ENCODE data around the gene GJE1.
"Not testable (repeated sequence)": the region's sequence is repeated elsewhere in the genome, so short reads cannot be mapped to it uniquely, and the experiment has no call there.

Gene GJE1

DNA sequence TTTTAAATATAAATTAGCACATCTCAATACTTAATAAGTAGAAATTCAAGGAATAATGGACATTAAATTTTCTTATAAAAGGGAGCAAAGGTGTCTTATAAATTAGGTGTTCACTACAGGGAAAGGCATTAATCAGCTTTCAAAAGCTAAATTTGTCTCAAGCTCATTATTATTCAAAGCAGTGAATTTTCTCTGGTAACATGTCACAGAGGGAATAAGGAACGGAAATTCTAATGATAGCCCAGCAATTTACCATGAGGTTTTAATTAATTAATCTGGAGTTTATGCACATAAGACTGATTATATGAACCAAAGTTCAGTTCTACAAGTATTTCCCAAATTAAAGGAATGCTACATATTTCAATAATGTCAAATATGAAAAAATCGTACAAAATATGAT is 15.4 kb upstream of the GJE1 start:
- no peaks in the 10 kb centered on the region for H3K4me1 Mint-ChIP-seq
- no peak for DNase-seq
- no peaks in the 10 kb centered on the region for H3K9me3 Mint-ChIP-seq
- H3K27me3 Mint-ChIP-seq (ENCODE audit: low read depth, poor library complexity), result peaks cover 3% of the 10 kb centered on the region
- TF ChIP-seq, protein P1, sequence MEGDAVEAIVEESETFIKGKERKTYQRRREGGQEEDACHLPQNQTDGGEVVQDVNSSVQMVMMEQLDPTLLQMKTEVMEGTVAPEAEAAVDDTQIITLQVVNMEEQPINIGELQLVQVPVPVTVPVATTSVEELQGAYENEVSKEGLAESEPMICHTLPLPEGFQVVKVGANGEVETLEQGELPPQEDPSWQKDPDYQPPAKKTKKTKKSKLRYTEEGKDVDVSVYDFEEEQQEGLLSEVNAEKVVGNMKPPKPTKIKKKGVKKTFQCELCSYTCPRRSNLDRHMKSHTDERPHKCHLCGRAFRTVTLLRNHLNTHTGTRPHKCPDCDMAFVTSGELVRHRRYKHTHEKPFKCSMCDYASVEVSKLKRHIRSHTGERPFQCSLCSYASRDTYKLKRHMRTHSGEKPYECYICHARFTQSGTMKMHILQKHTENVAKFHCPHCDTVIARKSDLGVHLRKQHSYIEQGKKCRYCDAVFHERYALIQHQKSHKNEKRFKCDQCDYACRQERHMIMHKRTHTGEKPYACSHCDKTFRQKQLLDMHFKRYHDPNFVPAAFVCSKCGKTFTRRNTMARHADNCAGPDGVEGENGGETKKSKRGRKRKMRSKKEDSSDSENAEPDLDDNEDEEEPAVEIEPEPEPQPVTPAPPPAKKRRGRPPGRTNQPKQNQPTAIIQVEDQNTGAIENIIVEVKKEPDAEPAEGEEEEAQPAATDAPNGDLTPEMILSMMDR (IDR thresholded peaks at IDR 0.05), result no peak
- no peak overlapping the region for H3K4me3 Mint-ChIP-seq
- no peak overlapping the region for H3K27ac Mint-ChIP-seq
- no peaks in the 10 kb centered on the region for H3K36me3 Mint-ChIP-seq (ENCODE audit: low read depth)

DNA sequence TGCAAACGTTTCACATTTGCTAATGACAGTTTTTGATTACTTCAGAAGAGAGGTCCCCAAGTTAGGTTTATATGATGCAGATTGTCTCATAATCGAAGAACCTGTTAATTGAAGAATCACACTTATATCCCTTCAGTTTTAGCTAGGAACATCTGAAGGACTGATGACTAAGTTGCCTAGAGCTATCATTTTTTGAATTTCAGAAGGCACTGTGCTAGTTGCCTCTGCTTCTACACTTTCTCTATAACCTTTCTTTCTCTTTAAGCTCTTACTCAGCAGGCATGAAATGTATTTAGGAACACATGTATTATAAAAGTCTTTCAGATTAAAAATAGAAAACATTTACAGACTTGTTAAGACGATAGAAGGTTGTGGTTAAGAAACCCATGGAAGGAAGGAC is 14.4 kb upstream of the GJE1 start:
- H3K4me1 Mint-ChIP-seq, result no peaks in the 10 kb centered on the region
- H3K36me3 Mint-ChIP-seq (ENCODE audit: low read depth), result no peaks in the 10 kb centered on the region
- peaks cover 3% of the 10 kb centered on the region for H3K27me3 Mint-ChIP-seq (ENCODE audit: low read depth, poor library complexity)
- no peaks in the 10 kb centered on the region for H3K9me3 Mint-ChIP-seq
- no peak for DNase-seq
- TF ChIP-seq, protein P1 (IDR thresholded peaks at IDR 0.05), result no peak
- no peak overlapping the region for H3K27ac Mint-ChIP-seq
- H3K4me3 Mint-ChIP-seq, result no peak overlapping the region

DNA sequence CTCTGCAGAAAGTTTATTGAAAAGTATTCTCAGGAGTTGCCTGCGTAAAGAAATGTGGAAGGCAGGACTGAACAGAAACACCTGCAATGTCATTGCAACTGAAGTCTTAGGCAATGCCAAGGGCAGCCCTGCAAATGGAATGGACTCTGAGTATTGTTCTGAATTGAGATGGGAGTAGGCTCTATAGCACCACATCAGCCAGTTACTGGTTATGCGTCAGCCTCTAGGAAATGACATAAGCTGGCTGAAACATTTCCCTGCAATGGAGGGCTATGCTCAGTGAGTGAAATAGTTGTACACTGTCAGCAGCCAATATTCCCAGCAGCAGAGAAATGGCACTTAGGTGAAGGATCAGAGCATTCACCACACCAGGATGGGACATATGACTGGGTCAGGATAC is 13.8 kb upstream of the GJE1 start:
- Mint-ChIP-seq H3K4me1 (no peaks in the 10 kb centered on the region), H3K36me3 (ENCODE audit: low read depth) (no peaks in the 10 kb centered on the region), H3K9me3 (no peaks in the 10 kb centered on the region), H3K4me3 (no peak overlapping the region), H3K27ac (no peak overlapping the region), H3K27me3 (ENCODE audit: low read depth, poor library complexity) (peaks cover 3% of the 10 kb centered on the region)
- no peak for DNase-seq
- TF ChIP-seq, protein P1 (IDR thresholded peaks at IDR 0.05), result no peak

DNA sequence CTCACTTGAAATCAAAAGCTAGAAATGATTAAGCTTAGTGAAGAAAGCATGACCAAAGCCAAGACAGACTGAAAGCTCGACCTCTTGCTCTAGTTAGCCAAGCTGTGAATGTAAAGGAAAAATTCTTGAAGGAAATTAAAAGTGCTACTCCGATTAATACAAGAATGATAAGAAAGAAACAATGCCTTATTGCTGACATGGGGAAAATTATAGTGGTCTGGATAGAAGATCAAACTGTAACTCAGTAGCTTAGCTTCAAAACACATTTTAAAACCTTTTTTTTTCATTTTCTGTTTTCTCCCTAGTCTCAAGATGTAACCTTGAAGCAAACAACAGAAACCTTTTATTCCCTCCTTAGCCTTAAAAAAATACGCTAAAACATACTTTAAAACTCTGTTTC is 11.4 kb upstream of the GJE1 start:
- H3K27me3 Mint-ChIP-seq (ENCODE audit: low read depth, poor library complexity), result no peaks in the 10 kb centered on the region
- no peaks in the 10 kb centered on the region for H3K4me1 Mint-ChIP-seq
- DNase-seq, result no peak
- TF ChIP-seq, protein P1 (IDR thresholded peaks at IDR 0.05), result no peak
- H3K4me3 Mint-ChIP-seq, result no peak overlapping the region
- no peak overlapping the region for H3K27ac Mint-ChIP-seq
- no peaks in the 10 kb centered on the region for H3K9me3 Mint-ChIP-seq
- no peaks in the 10 kb centered on the region for H3K36me3 Mint-ChIP-seq (ENCODE audit: low read depth)

DNA sequence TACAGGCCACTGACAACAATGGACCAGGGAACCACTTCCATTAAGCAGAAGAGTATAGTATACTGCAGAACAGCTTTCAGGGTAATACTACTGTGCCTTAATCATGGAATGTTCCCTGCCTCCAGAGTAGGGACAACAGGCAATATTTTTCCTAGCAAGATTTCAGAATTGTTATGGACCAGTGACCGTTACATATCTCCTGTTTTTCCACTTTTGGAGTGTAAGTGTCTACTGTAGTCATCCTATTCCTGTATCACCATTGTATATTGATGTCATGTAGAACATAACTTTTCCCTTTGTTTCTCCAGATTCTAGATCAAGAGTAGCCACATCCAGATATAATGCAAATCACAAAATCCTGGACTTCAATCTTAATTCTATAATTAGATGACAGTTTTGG is 1.9 kb upstream of the GJE1 start:
- Mint-ChIP-seq H3K9me3 (no peaks in the 10 kb centered on the region), H3K27ac (no peak overlapping the region), H3K27me3 (ENCODE audit: low read depth, poor library complexity) (no peaks in the 10 kb centered on the region), H3K4me1 (peaks cover 5% of the 10 kb centered on the region), H3K36me3 (ENCODE audit: low read depth) (no peaks in the 10 kb centered on the region), H3K4me3 (no peak overlapping the region)
- no peak for DNase-seq
- TF ChIP-seq, protein P1 (IDR thresholded peaks at IDR 0.05), result no peak

DNA sequence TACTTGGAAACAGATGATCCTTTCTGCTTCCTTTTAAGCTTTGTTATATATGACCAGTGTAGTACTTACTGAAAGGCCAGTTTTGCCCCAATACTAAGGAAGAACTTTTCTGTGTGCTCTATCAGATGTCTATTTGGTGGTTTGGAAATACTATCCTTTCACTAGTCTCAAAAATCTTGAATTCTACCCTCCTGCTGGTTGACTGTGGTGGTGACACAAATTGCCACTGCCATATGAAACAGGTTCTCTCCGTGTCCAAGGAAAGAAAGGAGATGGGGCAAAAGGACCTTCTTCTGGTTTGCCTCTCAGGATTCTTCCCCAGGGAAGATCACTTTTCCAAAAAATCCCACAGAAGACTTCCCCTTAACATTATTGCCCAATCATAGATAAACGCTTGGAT is 6.2 kb downstream of the GJE1 start:
- no peak for DNase-seq
- TF ChIP-seq, protein P1 (IDR thresholded peaks at IDR 0.05), result no peak
- Mint-ChIP-seq H3K36me3 (ENCODE audit: low read depth) (no peaks in the 10 kb centered on the region), H3K4me1 (no peaks in the 10 kb centered on the region), H3K9me3 (peaks cover 3% of the 10 kb centered on the region), H3K27ac (no peak overlapping the region), H3K27me3 (ENCODE audit: low read depth, poor library complexity) (peaks cover 2% of the 10 kb centered on the region), H3K4me3 (no peak overlapping the region)

DNA sequence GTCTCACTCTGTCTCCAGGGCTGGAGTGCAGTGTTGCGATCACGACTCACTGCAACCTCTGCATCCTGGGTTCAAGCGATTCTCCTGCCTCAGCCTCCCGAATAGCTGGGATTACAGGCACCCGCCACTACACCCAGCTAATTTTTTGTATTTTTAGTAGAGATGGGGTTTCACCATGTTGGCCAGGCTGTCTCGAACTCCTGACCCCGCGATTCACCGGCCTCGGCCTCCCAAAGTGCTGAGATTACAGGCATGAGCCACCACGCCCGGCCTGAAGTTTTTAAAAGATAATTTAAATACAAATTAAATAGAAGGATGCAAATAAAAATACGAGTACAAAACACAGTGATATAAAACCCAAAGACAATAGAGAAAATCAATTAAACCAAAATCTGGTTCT is 8.8 kb downstream of the GJE1 start:
- DNase-seq; H3K4me3 Mint-ChIP-seq; H3K9me3 Mint-ChIP-seq; H3K4me1 Mint-ChIP-seq; H3K36me3 Mint-ChIP-seq (ENCODE audit: low read depth); H3K27ac Mint-ChIP-seq; H3K27me3 Mint-ChIP-seq (ENCODE audit: low read depth, poor library complexity): not testable (repeated sequence)
